GM23338 (cell line): Measurements from ENCODE around the gene MACIR. TPM values are rescaled to one million over a fixed set of nuclear protein-coding genes. Genes with fewer than 3 reads are reported as not detected.

ENCODE experiments used
- ATAC-seq: fragments of 200-7000 bp; cut with Tn5 transposase; 3 replicates; pipeline ENCODE4 v1.9.1; 2020
- DNase-seq: peaks from one replicate; pipeline ENCODE4 v3.0.0-alpha.2; 2015; ENCODE audit warnings: low spot score
- H2AFZ ChIP-seq: fragments of 200-600 bp; sonication (generic); 2 replicates; pipeline ENCODE4 v1.8.0; 2016; ENCODE audit warnings: antibody characterized with exemption, mild to moderate bottlenecking, moderate library complexity
- H3F3A ChIP-seq: fragments of 200-600 bp; sonication (generic); replicated peaks from 2 replicates; pipeline ENCODE4 v1.8.0; 2017; ENCODE audit warnings: antibody characterized with exemption, mixed run types, low read depth
- H3K27ac ChIP-seq: fragments of 200-600 bp; sonication (generic); 2 replicates; pipeline ENCODE4 v1.6.1; 2016; ENCODE audit warnings: low read depth
- H3K27me3 ChIP-seq: fragments of 200-600 bp; sonication (generic); 2 replicates; pipeline ENCODE4 v1.8.0; 2016; ENCODE audit warnings: mild to moderate bottlenecking, mixed run types, moderate library complexity; ENCODE audit not compliant: insufficient read depth
- H3K36me3 ChIP-seq: fragments of 200-600 bp; sonication (generic); 2 replicates; pipeline ENCODE4 v1.8.0; 2016; ENCODE audit warnings: mild to moderate bottlenecking; ENCODE audit not compliant: insufficient read depth
- H3K4me1 ChIP-seq: fragments of 200-600 bp; sonication (generic); 2 replicates; pipeline ENCODE4 v1.8.0; 2016; ENCODE audit warnings: mild to moderate bottlenecking, moderate library complexity; ENCODE audit not compliant: insufficient read depth
- H3K4me2 ChIP-seq: fragments of 200-600 bp; sonication (generic); 2 replicates; pipeline ENCODE4 v1.7.1; 2017; ENCODE audit warnings: mixed run types
- H3K4me3 ChIP-seq: fragments of 200-600 bp; sonication (generic); 2 replicates; pipeline ENCODE4 v1.6.1; 2016; ENCODE audit warnings: mixed run types
- H3K79me2 ChIP-seq: fragments of 200-600 bp; sonication (generic); replicated peaks from 2 replicates; pipeline ENCODE4 v1.8.0; 2017; ENCODE audit warnings: mild to moderate bottlenecking; ENCODE audit not compliant: insufficient read depth
- H3K9me2 ChIP-seq: fragments of 200-600 bp; sonication (generic); 2 replicates; pipeline ENCODE4 v1.8.0; 2017; ENCODE audit not compliant: insufficient read depth
- H4K20me1 ChIP-seq: fragments of 200-600 bp; sonication (generic); replicated peaks from 2 replicates; pipeline ENCODE4 v1.8.0; 2017; ENCODE audit warnings: mild to moderate bottlenecking; ENCODE audit not compliant: insufficient read depth
- H3K27ac Mint-ChIP-seq: 2 replicates; pipeline ENCODE4 v1.8.0; 2020; ENCODE audit warnings: inconsistent platforms, mild to moderate bottlenecking, moderate library complexity, mixed read lengths
- H3K27me3 Mint-ChIP-seq: 3 replicates; pipeline ENCODE4 v1.8.0; 2022; ENCODE audit warnings: low read depth, mild to moderate bottlenecking, moderate library complexity, mixed read lengths, inconsistent platforms; ENCODE audit not compliant: insufficient read depth, poor library complexity
- H3K36me3 Mint-ChIP-seq: 3 replicates; pipeline ENCODE4 v1.8.0; 2021; ENCODE audit warnings: low read depth, mild to moderate bottlenecking, inconsistent platforms, moderate library complexity, mixed read lengths
- H3K4me1 Mint-ChIP-seq: 3 replicates; pipeline ENCODE4 v1.8.0; 2020; ENCODE audit warnings: mild to moderate bottlenecking, inconsistent platforms, mixed read lengths
- H3K4me3 Mint-ChIP-seq: 3 replicates; pipeline ENCODE4 v1.8.0; 2021; ENCODE audit warnings: moderate library complexity, mild to moderate bottlenecking, inconsistent platforms, mixed read lengths
- H3K9me3 Mint-ChIP-seq: 3 replicates; pipeline ENCODE4 v1.8.0; 2020; ENCODE audit warnings: moderate library complexity, mild to moderate bottlenecking, inconsistent platforms, mixed read lengths
- CREB1 ChIP-seq: fragments of 250-450 bp; sonication (Bioruptor Pico); IDR thresholded peaks from 2 replicates; pipeline ENCODE4 v1.5.0; 2020; ENCODE audit warnings: low read depth, mild to moderate bottlenecking, moderate library complexity
- ETS1 ChIP-seq: IDR thresholded peaks from 2 replicates; pipeline ENCODE4 v1.6.1; 2016; ENCODE audit warnings: antibody characterized with exemption
- EZH2 ChIP-seq: fragments of 200-600 bp; sonication (generic); IDR thresholded peaks from one replicate; pipeline ENCODE4 v1.8.0; 2017; ENCODE audit warnings: antibody characterized with exemption, mild to moderate bottlenecking, low read depth; ENCODE audit not compliant: unreplicated experiment
- EZH2phosphoT487 ChIP-seq: fragments of 200-600 bp; sonication (generic); IDR thresholded peaks from one replicate; pipeline ENCODE4 v1.8.1; 2018; ENCODE audit warnings: antibody characterized with exemption; ENCODE audit not compliant: unreplicated experiment
- JUNB ChIP-seq: IDR thresholded peaks from one replicate; pipeline ENCODE4 v1.6.1; 2016; ENCODE audit warnings: antibody characterized with exemption; ENCODE audit not compliant: unreplicated experiment
- NANOG ChIP-seq: IDR thresholded peaks from 2 replicates; pipeline ENCODE4 v1.6.1; 2016; ENCODE audit warnings: antibody characterized with exemption, borderline replicate concordance
- POLR2AphosphoS5 ChIP-seq: IDR thresholded peaks from 2 replicates; pipeline ENCODE4 v1.6.1; 2016; ENCODE audit warnings: antibody characterized with exemption, low read depth
- STAT1 ChIP-seq: IDR thresholded peaks from one replicate; pipeline ENCODE4 v1.6.1; 2016; ENCODE audit warnings: antibody characterized with exemption; ENCODE audit not compliant: unreplicated experiment
- ZNF114 ChIP-seq: fragments of 250-450 bp; sonication (Bioruptor Pico); IDR thresholded peaks from 2 replicates; pipeline ENCODE4 v1.5.0; 2020; ENCODE audit warnings: mild to moderate bottlenecking, moderate library complexity
- ZNF331 ChIP-seq: fragments of 250-450 bp; sonication (Bioruptor Pico); IDR thresholded peaks from 2 replicates; pipeline ENCODE4 v1.5.0; 2020; ENCODE audit warnings: low read depth, mild to moderate bottlenecking, moderate library complexity
- polyA plus RNA-seq: library from polyadenylated mRNA; unstranded; fragments of >200 nt; fragmentation: Nextera tagmentation; extraction: Ambion mirVana; gene quantifications from 2 replicates; pipeline ENCODE4 v1.2.1, GENCODE V29; 2016
- total RNA-seq: library from RNA; depleted of rRNA; stranded (reverse); fragments of >200 nt; shearing (Covaris generic); gene quantifications from 2 replicates; pipeline ENCODE4 v1.2.3, GENCODE V29; 2014
- TF ChIP-seq, protein P1 (sequence below), 2 experiments: fragments of 200-600 bp in 1 of 2; sonication (generic) in 1 of 2; conservative IDR thresholded peaks; 2 replicates each; pipeline versions ENCODE4 v1.5.1 to v1.6.1; 2016 to 2017; ENCODE audit warnings: antibody characterized with exemption in 2 of 2, low read depth in 2 of 2, mild to moderate bottlenecking in 2 of 2, moderate library complexity in 1 of 2
- TF ChIP-seq, protein P2 (sequence below): fragments of 250-450 bp; sonication (Bioruptor Pico); IDR thresholded peaks from 2 replicates; pipeline ENCODE4 v1.5.0; 2020; ENCODE audit warnings: mild to moderate bottlenecking, moderate library complexity
- TF ChIP-seq, protein P3 (sequence below): IDR thresholded peaks from one replicate; pipeline ENCODE4 v1.6.1; 2018; ENCODE audit warnings: antibody characterized with exemption; ENCODE audit not compliant: unreplicated experiment

MACIR gene
- total and polyA plus RNA-seq, 2 experiments from 2014 or later: 11.7 to 27.6 TPM

GRCh38 chr5:103283869-103284268 is 25.3 kb downstream of the MACIR start:
- H3K27ac ChIP-seq: no peak overlapping the region
- TF ChIP-seq, protein P1, sequence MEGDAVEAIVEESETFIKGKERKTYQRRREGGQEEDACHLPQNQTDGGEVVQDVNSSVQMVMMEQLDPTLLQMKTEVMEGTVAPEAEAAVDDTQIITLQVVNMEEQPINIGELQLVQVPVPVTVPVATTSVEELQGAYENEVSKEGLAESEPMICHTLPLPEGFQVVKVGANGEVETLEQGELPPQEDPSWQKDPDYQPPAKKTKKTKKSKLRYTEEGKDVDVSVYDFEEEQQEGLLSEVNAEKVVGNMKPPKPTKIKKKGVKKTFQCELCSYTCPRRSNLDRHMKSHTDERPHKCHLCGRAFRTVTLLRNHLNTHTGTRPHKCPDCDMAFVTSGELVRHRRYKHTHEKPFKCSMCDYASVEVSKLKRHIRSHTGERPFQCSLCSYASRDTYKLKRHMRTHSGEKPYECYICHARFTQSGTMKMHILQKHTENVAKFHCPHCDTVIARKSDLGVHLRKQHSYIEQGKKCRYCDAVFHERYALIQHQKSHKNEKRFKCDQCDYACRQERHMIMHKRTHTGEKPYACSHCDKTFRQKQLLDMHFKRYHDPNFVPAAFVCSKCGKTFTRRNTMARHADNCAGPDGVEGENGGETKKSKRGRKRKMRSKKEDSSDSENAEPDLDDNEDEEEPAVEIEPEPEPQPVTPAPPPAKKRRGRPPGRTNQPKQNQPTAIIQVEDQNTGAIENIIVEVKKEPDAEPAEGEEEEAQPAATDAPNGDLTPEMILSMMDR (conservative IDR thresholded peaks at IDR 0.05; ENCODE audit: low read depth in 2 of 2): no peak
- TF ChIP-seq EZH2 (no peak), POLR2AphosphoS5 (no peak), EZH2phosphoT487 (no peak), ETS1 (no peak), JUNB (no peak), NANOG (no peak), STAT1 (no peak), ZNF114 (CRISPR knock-in tag) (no peak), CREB1 (CRISPR knock-in tag) (no peak), ZNF331 (CRISPR knock-in tag) (no peak)
- TF ChIP-seq, protein P2, sequence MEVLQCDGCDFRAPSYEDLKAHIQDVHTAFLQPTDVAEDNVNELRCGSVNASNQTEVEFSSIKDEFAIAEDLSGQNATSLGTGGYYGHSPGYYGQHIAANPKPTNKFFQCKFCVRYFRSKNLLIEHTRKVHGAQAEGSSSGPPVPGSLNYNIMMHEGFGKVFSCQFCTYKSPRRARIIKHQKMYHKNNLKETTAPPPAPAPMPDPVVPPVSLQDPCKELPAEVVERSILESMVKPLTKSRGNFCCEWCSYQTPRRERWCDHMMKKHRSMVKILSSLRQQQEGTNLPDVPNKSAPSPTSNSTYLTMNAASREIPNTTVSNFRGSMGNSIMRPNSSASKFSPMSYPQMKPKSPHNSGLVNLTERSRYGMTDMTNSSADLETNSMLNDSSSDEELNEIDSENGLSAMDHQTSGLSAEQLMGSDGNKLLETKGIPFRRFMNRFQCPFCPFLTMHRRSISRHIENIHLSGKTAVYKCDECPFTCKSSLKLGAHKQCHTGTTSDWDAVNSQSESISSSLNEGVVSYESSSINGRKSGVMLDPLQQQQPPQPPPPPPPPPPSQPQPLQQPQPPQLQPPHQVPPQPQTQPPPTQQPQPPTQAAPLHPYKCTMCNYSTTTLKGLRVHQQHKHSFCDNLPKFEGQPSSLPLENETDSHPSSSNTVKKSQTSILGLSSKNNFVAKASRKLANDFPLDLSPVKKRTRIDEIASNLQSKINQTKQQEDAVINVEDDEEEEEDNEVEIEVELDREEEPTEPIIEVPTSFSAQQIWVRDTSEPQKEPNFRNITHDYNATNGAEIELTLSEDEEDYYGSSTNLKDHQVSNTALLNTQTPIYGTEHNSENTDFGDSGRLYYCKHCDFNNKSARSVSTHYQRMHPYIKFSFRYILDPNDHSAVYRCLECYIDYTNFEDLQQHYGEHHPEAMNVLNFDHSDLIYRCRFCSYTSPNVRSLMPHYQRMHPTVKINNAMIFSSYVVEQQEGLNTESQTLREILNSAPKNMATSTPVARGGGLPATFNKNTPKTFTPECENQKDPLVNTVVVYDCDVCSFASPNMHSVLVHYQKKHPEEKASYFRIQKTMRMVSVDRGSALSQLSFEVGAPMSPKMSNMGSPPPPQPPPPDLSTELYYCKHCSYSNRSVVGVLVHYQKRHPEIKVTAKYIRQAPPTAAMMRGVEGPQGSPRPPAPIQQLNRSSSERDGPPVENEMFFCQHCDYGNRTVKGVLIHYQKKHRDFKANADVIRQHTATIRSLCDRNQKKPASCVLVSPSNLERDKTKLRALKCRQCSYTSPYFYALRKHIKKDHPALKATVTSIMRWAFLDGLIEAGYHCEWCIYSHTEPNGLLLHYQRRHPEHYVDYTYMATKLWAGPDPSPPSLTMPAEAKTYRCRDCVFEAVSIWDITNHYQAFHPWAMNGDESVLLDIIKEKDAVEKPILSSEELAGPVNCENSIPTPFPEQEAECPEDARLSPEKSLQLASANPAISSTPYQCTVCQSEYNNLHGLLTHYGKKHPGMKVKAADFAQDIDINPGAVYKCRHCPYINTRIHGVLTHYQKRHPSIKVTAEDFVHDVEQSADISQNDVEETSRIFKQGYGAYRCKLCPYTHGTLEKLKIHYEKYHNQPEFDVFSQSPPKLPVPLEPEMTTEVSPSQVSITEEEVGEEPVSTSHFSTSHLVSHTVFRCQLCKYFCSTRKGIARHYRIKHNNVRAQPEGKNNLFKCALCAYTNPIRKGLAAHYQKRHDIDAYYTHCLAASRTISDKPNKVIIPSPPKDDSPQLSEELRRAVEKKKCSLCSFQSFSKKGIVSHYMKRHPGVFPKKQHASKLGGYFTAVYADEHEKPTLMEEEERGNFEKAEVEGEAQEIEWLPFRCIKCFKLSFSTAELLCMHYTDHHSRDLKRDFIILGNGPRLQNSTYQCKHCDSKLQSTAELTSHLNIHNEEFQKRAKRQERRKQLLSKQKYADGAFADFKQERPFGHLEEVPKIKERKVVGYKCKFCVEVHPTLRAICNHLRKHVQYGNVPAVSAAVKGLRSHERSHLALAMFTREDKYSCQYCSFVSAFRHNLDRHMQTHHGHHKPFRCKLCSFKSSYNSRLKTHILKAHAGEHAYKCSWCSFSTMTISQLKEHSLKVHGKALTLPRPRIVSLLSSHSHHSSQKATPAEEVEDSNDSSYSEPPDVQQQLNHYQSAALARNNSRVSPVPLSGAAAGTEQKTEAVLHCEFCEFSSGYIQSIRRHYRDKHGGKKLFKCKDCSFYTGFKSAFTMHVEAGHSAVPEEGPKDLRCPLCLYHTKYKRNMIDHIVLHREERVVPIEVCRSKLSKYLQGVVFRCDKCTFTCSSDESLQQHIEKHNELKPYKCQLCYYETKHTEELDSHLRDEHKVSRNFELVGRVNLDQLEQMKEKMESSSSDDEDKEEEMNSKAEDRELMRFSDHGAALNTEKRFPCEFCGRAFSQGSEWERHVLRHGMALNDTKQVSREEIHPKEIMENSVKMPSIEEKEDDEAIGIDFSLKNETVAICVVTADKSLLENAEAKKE: no peak
- TF ChIP-seq, protein P3, sequence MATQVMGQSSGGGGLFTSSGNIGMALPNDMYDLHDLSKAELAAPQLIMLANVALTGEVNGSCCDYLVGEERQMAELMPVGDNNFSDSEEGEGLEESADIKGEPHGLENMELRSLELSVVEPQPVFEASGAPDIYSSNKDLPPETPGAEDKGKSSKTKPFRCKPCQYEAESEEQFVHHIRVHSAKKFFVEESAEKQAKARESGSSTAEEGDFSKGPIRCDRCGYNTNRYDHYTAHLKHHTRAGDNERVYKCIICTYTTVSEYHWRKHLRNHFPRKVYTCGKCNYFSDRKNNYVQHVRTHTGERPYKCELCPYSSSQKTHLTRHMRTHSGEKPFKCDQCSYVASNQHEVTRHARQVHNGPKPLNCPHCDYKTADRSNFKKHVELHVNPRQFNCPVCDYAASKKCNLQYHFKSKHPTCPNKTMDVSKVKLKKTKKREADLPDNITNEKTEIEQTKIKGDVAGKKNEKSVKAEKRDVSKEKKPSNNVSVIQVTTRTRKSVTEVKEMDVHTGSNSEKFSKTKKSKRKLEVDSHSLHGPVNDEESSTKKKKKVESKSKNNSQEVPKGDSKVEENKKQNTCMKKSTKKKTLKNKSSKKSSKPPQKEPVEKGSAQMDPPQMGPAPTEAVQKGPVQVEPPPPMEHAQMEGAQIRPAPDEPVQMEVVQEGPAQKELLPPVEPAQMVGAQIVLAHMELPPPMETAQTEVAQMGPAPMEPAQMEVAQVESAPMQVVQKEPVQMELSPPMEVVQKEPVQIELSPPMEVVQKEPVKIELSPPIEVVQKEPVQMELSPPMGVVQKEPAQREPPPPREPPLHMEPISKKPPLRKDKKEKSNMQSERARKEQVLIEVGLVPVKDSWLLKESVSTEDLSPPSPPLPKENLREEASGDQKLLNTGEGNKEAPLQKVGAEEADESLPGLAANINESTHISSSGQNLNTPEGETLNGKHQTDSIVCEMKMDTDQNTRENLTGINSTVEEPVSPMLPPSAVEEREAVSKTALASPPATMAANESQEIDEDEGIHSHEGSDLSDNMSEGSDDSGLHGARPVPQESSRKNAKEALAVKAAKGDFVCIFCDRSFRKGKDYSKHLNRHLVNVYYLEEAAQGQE: no peak
- Mint-ChIP-seq H3K9me3 (no peaks in the 10 kb centered on the region), H3K27ac (no peak overlapping the region), H3K4me3 (no peak overlapping the region), H3K27me3 (peaks cover 2% of the 10 kb centered on the region), H3K36me3 (peaks cover 4% of the 10 kb centered on the region; the same call in 1 of the 3 replicates), H3K4me1 (peaks cover 4% of the 10 kb centered on the region; the same call in 2 of the 3 replicates)
- no peak for DNase-seq
- H3K36me3 ChIP-seq: no peaks in the 10 kb centered on the region
- no peak overlapping the region for H2AFZ ChIP-seq
- H3K27me3 ChIP-seq: no peaks in the 10 kb centered on the region
- H3K4me2 ChIP-seq: no peak overlapping the region
- no peaks in the 10 kb centered on the region for H4K20me1 ChIP-seq
- H3F3A ChIP-seq: no peaks in the 10 kb centered on the region
- peak; percentile 66; the same call in 2 of the 3 replicates for ATAC-seq
- no peaks in the 10 kb centered on the region for H3K79me2 ChIP-seq
- peaks cover 6% of the 10 kb centered on the region for H3K4me1 ChIP-seq
- no peak overlapping the region for H3K4me3 ChIP-seq
- no peaks in the 10 kb centered on the region for H3K9me2 ChIP-seq
